HepG2 (cell line): ENCODE measurements around the gene MXRA7. TPM values are rescaled to one million over a fixed set of nuclear protein-coding genes. Genes with fewer than 3 reads are reported as not detected.
A peak's percentile ranks its signal among the peaks of the same experiment; 100 is the strongest.

Source experiments
- ATAC-seq: fragments of 200-7000 bp; cut with Tn5 transposase; 3 replicates; pipeline ENCODE4 v1.9.1; 2020; ENCODE audit warnings: mild to moderate bottlenecking, moderate library complexity
- BruUV-seq: library from RNA; stranded (reverse); fragments of 400-500 nt; replicated peaks from 2 replicates; lab custom pipeline; 2021; lab: Mats Ljungman, UMichigan
- CTCF ChIA-PET: fragments of 300-600 bp; formaldehyde crosslinking; extraction: SDS; loops from one replicate; lab custom pipeline; 2021; ENCODE audit warnings: low total read pairs, inconsistent platforms, low intra/inter-chr PET ratio; lab: Yijun Ruan, JAX
- POLR2A ChIA-PET: fragments of 350-600 bp; sonication (Branson Sonifier 250); formaldehyde crosslinking; loops from one replicate; lab custom pipeline; 2020; ENCODE audit warnings: antibody characterized with exemption, inconsistent platforms; lab: Yijun Ruan, JAX
- DNase-seq: peaks from one replicate; pipeline ENCODE4 v3.0.0-alpha.2; 2015; ENCODE audit warnings: low spot score
- FAIRE-seq: peaks from 3 replicates; lab custom pipeline; 2011; peaks lifted over from hg19 to GRCh38; lab: Jason Lieb, UNC
- H2AFZ ChIP-seq: one replicate; pipeline ENCODE4 v1.6.1; 2011; ENCODE audit warnings: low read length, inconsistent platforms
- H3K27ac ChIP-seq: fragments of 300-600 bp; 3 replicates; pipeline ENCODE4 v1.8.0; 2011; ENCODE audit warnings: mixed run types, mild to moderate bottlenecking, mixed read lengths, low read length, inconsistent platforms; ENCODE audit not compliant: insufficient read depth; ENCODE audit errors: extremely low read length
- H3K27me3 ChIP-seq, 2 experiments: fragments of 200-600 bp in 1 of 2; 2 replicates in 1 of 2; 3 replicates in 1 of 2; pipeline versions ENCODE4 v1.6.0 to v1.8.0; 2011; ENCODE audit warnings: low read length in 2 of 2, mild to moderate bottlenecking in 2 of 2, moderate library complexity in 2 of 2, inconsistent platforms in 1 of 2; ENCODE audit not compliant: insufficient read depth in 2 of 2, control insufficient read depth in 1 of 2
- H3K36me3 ChIP-seq, 2 experiments: fragments of 200-600 bp in 1 of 2; replicated peaks in 1 of 2; 2 replicates in 1 of 2; 3 replicates in 1 of 2; pipeline versions ENCODE4 v1.5.1 to v1.8.0; 2011; ENCODE audit warnings: low read length in 2 of 2, inconsistent platforms in 1 of 2; ENCODE audit not compliant: insufficient read depth in 2 of 2, control insufficient read depth in 1 of 2
- H3K4me1 ChIP-seq: 2 replicates; pipeline ENCODE4 v1.5.1; 2012; ENCODE audit warnings: low read length, inconsistent platforms; ENCODE audit not compliant: insufficient read depth
- H3K4me2 ChIP-seq: 2 replicates; pipeline ENCODE4 v1.6.0; 2011; ENCODE audit warnings: low read depth, low read length, inconsistent platforms
- H3K4me3 ChIP-seq, 3 experiments: fragments of 200-600 bp in 1 of 3; sonication (generic), shearing (Covaris generic) in 1 of 3; replicated peaks in 1 of 3; 2 replicates each; pipeline ENCODE4 v1.5.1; 2011 to 2016; ENCODE audit warnings: low read length in 3 of 3, inconsistent platforms in 2 of 3, low read depth in 2 of 3, mild to moderate bottlenecking in 2 of 3, control low read depth in 1 of 3, mixed read lengths in 1 of 3; ENCODE audit not compliant: insufficient read depth in 1 of 3
- H3K79me2 ChIP-seq: one replicate; pipeline ENCODE4 v1.6.1; 2011; ENCODE audit warnings: low read length, inconsistent platforms; ENCODE audit not compliant: insufficient read depth
- H3K9ac ChIP-seq: 2 replicates; pipeline ENCODE4 v1.6.0; 2011; ENCODE audit warnings: mild to moderate bottlenecking, low read depth, low read length, inconsistent platforms; ENCODE audit not compliant: insufficient read depth
- H3K9me3 ChIP-seq: 2 replicates; pipeline ENCODE4 v1.5.1; 2012; ENCODE audit warnings: mild to moderate bottlenecking, low read length
- H4K20me1 ChIP-seq: 2 replicates; pipeline ENCODE4 v1.6.0; 2011; ENCODE audit warnings: inconsistent platforms, mild to moderate bottlenecking, low read length, moderate library complexity; ENCODE audit not compliant: insufficient read depth
- HNRNPL ChIP-seq: fragments of 200-400 bp; formaldehyde crosslinking; IDR thresholded peaks from 2 replicates; pipeline ENCODE4 v1.6.1; 2017; ENCODE audit warnings: mild to moderate bottlenecking, low read depth, low read length
- KLF15 ChIP-seq: sonication (generic); formaldehyde crosslinking; IDR thresholded peaks from 2 replicates; pipeline ENCODE4 v1.8.1; 2023; ENCODE audit warnings: borderline replicate concordance, mild to moderate bottlenecking, inconsistent platforms, missing genetic modification reagents, mixed read lengths
- MED1 ChIP-seq: sonication (generic); formaldehyde crosslinking; IDR thresholded peaks from 2 replicates; pipeline ENCODE4 v1.4.0; 2020; ENCODE audit warnings: missing genetic modification reagents
- NFE2 ChIP-seq: sonication (generic); formaldehyde crosslinking; IDR thresholded peaks from 2 replicates; pipeline ENCODE4 v1.4.0; 2020; ENCODE audit warnings: missing genetic modification reagents
- NFKB2 ChIP-seq: sonication (generic); formaldehyde crosslinking; IDR thresholded peaks from 2 replicates; pipeline ENCODE4 v1.4.0; 2020; ENCODE audit warnings: missing genetic modification reagents, borderline replicate concordance
- SP4 ChIP-seq: sonication (generic); formaldehyde crosslinking; IDR thresholded peaks from 2 replicates; pipeline ENCODE4 v1.8.1; 2023; ENCODE audit warnings: mild to moderate bottlenecking, missing genetic modification reagents
- ZNF235 ChIP-seq: sonication (generic); formaldehyde crosslinking; IDR thresholded peaks from 2 replicates; pipeline ENCODE4 v1.8.1; 2023; ENCODE audit warnings: mild to moderate bottlenecking, missing genetic modification reagents, borderline replicate concordance
- ZNF572 ChIP-seq: sonication (generic); formaldehyde crosslinking; IDR thresholded peaks from 2 replicates; pipeline ENCODE4 v1.5.1; 2020; ENCODE audit warnings: mild to moderate bottlenecking, missing genetic modification reagents
- ZNF589 ChIP-seq: sonication (generic); formaldehyde crosslinking; conservative IDR thresholded peaks from 2 replicates; pipeline ENCODE4 v1.8.0; 2022; ENCODE audit warnings: mild to moderate bottlenecking, moderate library complexity, missing genetic modification reagents
- ZNF605 ChIP-seq: sonication (generic); formaldehyde crosslinking; IDR thresholded peaks from 2 replicates; pipeline ENCODE4 v1.8.0; 2022; ENCODE audit warnings: mild to moderate bottlenecking, missing genetic modification reagents
- ZNF629 ChIP-seq: sonication (generic); formaldehyde crosslinking; conservative IDR thresholded peaks from 2 replicates; pipeline ENCODE4 v1.5.0; 2020; ENCODE audit warnings: missing genetic modification reagents
- WGBS: methylation state at CpG from one replicate; pipeline ENCODE4 v1.1.6; 2017; ENCODE audit warnings: low lambda C conversion rate; 5-methylcytosine and 5-hydroxymethylcytosine counted together
- in situ Hi-C: cut with HindIII; loops from 2 replicates; pipeline ENCODE4 v1.10.0; 2017; ENCODE audit warnings: low pct_unique_long_range_greater_than_20kb; ENCODE audit not compliant: extremely low pct_ligation_motif_present
- intact Hi-C: fragments of 100-400 bp; cut with micrococcal nuclease; formaldehyde crosslinking; loops from one replicate; pipeline ENCODE4 v1.10.0; 2022; ENCODE audit not compliant: unreplicated experiment
- polyA plus RNA-seq, 8 experiments: library from polyadenylated mRNA; depleted of rRNA in 3 of 8; stranded (reverse) in 7 of 8; unstranded in 1 of 8; fragments of >200 nt; fragmentation: Illumina TruSeq in 4 of 8; extraction: Trizol in 4 of 8; gene quantifications; 2 replicates each; pipeline versions ENCODE4 v1.2.1 to v1.2.3, GENCODE V29; 2011 to 2016; ENCODE audit warnings: low read depth in 4 of 8, missing spikeins in 1 of 8, mixed read lengths in 1 of 8; ENCODE audit not compliant: insufficient read depth in 1 of 8
- total RNA-seq, 5 experiments: library from RNA; depleted of rRNA; stranded (reverse); fragments of >200 nt; fragmentation: Illumina TruSeq; extraction: Trizol; gene quantifications; 2 replicates each; pipeline ENCODE4 v1.2.3, GENCODE V29; 2016; ENCODE audit warnings: low read depth in 1 of 5

Gene MXRA7
- total and polyA plus RNA-seq, 2 of the 13 experiments (the other 11 are each of a cell fraction or from before 2014, with no cell fraction given), result 44.8 to 112 TPM

DNA sequence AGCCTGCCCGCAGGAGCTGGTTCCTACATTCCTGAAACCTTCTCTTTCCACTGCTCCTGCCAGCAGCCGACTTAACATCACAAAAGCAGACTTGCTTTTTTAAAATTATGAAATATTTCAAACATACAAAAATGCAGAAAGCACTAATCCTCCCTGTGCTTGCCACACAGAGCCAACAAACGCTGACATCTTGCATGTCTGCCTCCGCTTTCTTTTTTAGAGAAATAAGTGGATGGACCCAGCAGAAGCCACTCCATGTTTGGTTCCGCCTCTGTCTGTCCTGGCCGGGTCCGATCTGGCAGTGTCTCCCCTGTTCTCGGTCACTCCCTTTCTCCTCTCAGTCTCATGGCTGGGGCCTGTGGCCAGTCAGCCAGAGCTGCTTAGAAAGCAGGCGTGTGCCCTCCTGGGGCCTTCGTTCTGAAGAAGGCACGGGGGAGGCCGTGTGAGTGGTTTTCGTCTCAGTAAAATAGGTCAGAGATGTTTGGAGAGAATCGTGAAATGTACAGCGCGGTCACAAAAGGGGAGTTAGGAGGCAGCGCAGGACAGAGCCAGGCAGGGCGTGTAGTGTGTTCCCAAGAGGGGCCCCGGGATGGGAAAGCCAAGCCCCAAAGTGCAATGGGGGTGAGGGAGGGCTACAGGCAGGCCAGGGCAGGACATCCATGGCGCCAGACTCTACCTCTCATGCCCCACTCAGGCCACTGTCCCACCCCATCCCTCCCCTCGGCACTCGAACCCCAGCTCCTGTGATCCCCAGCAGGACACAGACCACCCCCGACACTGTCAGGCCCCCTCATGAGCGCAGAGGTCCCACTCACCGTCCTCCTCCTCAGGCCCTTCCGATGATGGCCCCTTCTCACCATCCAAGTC is 23.2 kb downstream of the MXRA7 start:
- 92% methylated on average over 26 of the region's 26 CpGs for WGBS
- no peak overlapping the region for H2AFZ ChIP-seq
- H3K4me3 ChIP-seq, result no peak overlapping the region
- H3K4me2 ChIP-seq, result no peak overlapping the region
- no TSS peak for BruUV-seq
- ATAC-seq (no peak), DNase-seq (no peak), FAIRE-seq (no peak)
- in situ Hi-C loops, result no loop called here
- H3K79me2 ChIP-seq, result no peaks in the 10 kb centered on the region
- POLR2A ChIA-PET, result interaction anchor here (0.9 to 2.7 kb wide), 3 partner anchors 14 to 306 kb away, joined by 3 to 15 read pairs (median 10); no protein-coding TSS in a partner anchor
- CTCF ChIA-PET, result no interaction called here
- no peaks in the 10 kb centered on the region for H3K27me3 ChIP-seq
- H3K27ac ChIP-seq, result no peak overlapping the region
- peaks cover 7 to 10% of the 10 kb centered on the region in 2 experiments; a peak in 4 of 5 replicates for H3K36me3 ChIP-seq
- H3K4me1 ChIP-seq, result peaks cover 62% of the 10 kb centered on the region
- H3K9ac ChIP-seq, result peak overlapping the region; percentile 11; the same call in 1 of the 2 replicates
- H3K9me3 ChIP-seq, result no peaks in the 10 kb centered on the region
- intact Hi-C loops, result no loop called here
- TF ChIP-seq ZNF629 (CRISPR knock-in tag), result no peak
- 0 out of 2 replicates have a peak, but pooled peaks have one; percentile 8 for TF ChIP-seq SP4 (CRISPR knock-in tag)
- 0 out of 2 replicates have a peak, but pooled peaks have one; percentile 19 for TF ChIP-seq ZNF589 (CRISPR knock-in tag)
- no peak for TF ChIP-seq NFE2 (CRISPR knock-in tag)
- TF ChIP-seq ZNF235 (CRISPR knock-in tag), result no peak
- TF ChIP-seq NFKB2, result peak; percentile 9; the same call in 1 of the 2 replicates
- TF ChIP-seq HNRNPL, result no peak
- TF ChIP-seq KLF15 (CRISPR knock-in tag), result no peak
- peak; percentile 65; the same call in 1 of the 2 replicates for TF ChIP-seq ZNF572
- peak; percentile 54; the same call in 1 of the 2 replicates for TF ChIP-seq ZNF605 (CRISPR knock-in tag)
- TF ChIP-seq MED1 (CRISPR knock-in tag), result 0 out of 2 replicates have a peak, but pooled peaks have one; percentile 28
- no peaks in the 10 kb centered on the region for H4K20me1 ChIP-seq
